A204.1 (cell line): ENCODE measurements around the gene SPP1.
"Not testable (repeated sequence)": the region's sequence is repeated elsewhere in the genome, so short reads cannot be mapped to it uniquely, and the experiment has no call there.

ENCODE experiments used
- FAIRE-seq: peaks from 2 replicates; lab custom pipeline; 2012; peaks lifted over from hg19 to GRCh38; lab: Jason Lieb, UNC

Gene SPP1

DNA sequence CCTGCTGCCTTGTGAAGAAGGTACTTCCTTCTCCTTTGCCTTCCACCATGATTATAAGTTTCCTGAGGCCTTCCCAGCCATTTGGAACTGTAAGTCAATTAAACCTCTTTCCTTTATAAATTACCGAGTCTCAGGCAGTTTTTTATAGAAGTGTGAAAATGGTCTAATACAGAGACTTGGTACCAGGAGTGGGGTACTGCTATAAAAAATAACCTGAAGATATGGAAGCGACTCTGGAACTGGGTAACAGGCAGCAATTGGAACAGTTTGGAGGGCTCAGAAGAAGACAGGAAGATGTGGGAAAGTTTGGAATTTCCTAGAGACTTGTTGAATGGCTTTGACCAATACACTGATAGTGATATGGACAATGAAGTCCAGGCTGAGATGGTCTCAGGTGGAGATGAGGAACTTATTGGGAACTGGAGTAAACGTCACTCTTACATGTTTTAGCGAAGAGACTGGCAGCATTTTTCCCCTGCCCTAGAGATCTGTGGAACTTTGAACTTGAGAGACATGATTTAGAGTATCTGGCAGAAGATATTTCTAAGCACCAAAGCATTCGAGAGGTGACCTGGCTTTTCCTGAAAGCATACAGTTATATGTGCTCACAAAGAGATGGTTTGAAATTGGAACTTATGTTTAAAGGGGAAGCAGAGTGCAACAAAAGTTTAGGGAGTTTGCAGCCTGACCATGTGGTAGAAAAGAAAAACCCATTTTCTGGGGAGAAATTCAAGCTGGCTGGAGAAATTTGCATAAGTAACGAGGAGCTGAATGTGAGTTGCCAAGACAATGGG lies 50.6 kb downstream of the SPP1 start:
- not testable (repeated sequence) for FAIRE-seq

DNA sequence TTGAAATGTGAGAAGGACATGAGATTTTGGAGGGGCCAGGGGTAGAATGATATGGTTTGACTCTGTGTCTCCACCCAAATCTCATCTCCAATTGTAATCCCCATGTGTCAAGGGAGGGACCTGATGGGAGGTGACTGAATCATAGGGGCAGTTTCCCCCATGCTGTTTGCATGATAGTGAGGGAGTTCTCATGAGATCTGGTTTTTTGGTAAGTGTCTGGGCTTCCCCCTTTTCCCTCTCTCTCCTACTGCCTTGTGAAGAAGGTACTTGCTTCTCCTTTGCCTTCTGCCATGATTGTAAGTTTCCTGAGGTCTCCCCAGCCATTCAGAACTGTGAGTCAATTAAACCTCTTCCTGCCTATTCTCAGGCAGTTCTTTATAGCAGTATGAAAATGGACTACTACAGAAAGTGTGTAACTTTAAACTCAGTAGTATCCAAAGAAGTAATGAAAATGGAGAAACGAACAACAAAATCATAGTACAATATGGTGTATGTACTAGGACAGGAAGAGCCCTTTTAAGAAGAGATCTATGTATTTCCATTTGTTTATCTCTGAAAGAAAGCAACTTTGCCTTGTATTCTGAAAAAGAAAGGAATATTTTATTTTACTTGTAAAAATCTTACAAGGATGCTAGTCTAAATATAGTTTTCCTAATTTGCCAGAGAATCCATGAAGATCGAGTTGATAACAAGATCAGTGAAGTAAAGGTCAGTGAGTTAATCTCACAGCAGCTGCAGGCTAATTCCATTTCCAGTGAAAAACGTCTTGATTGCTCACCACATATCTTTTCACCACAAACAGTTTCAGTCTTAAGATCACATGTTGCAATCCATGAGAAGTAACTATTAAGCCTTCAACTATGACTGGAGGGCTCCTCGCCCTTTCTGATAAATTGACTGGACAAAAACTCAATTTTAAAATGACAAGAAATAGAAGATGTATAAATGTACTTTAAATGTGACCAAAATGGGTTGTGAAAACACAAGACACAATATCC lies 52.4 kb downstream of the SPP1 start:
- FAIRE-seq = no peak

DNA sequence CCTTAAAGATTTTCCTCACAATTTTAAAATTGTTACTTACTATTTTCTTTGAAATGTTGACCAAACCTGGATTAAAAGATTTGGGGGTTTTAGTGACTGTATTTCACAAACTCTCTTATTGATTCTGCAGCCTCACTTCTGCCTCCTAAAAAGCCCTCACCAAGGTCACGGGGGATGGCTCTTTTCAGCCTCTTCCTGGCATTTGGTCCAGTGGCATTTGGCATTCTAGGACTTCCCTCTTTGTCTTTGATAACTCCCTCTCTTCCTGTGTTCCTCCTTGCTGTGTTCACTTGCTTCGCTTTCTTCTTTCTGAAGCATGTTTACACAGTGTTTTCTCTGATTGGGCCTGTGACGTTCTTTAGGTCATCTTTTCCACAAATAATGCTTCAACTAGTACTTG lies 53.4 kb downstream of the SPP1 start:
- FAIRE-seq = no peak

GRCh38 chr4:88029556-88029955 lies 54.0 kb downstream of the SPP1 start:
- FAIRE-seq = no peak

GRCh38 chr4:88030565-88031310 lies 55.2 kb downstream of the SPP1 start:
- FAIRE-seq = no peak
